Fibroblast of the conjunctiva (primary cell): ENCODE data around the gene BRD9.
A peak's percentile ranks its signal among the peaks of the same experiment; 100 is the strongest.
"Not testable (repeated sequence)": the region's sequence is repeated elsewhere in the genome, so short reads cannot be mapped to it uniquely, and the experiment has no call there.

Experiments
- DNase-seq: peaks from one replicate; pipeline ENCODE4 v3.0.0-alpha.2; 2010; ENCODE audit warnings: low read depth

Gene BRD9

GRCh38 chr5:892394-893136 lies at the start of gene BRD9, which contains the start of gene TRIP13:
Gene BRD9 (minus strand): TSS chr5:892801. CDS start chr5:892657, 144 bp downstream.
Gene TRIP13 (plus strand): TSS chr5:892884. CDS start chr5:892999, 115 bp downstream.
- DNase-seq: peak; percentile 22

GRCh38 chr5:940741-941140 lies 48.1 kb upstream of the BRD9 start:
- not testable (repeated sequence) for DNase-seq

- DNase-seq: no peak
Observed at GRCh38 chr5:939368-939767, 46.8 kb upstream of the BRD9 start.

GRCh38 chr5:937151-937924 lies 44.7 kb upstream of the BRD9 start:
- DNase-seq: no peak

- DNase-seq: no peak
Observed at GRCh38 chr5:936149-937144, 43.8 kb upstream of the BRD9 start.

- DNase-seq: no peak
Observed at GRCh38 chr5:935510-936084, 43.0 kb upstream of the BRD9 start.

GRCh38 chr5:934381-934967 lies 41.9 kb upstream of the BRD9 start:
- not testable (repeated sequence) for DNase-seq

GRCh38 chr5:933951-934350 lies 41.4 kb upstream of the BRD9 start:
- not testable (repeated sequence) for DNase-seq

- no peak for DNase-seq
Observed at GRCh38 chr5:933251-933861, 40.8 kb upstream of the BRD9 start.

GRCh38 chr5:932628-933250 lies 40.1 kb upstream of the BRD9 start:
- no peak for DNase-seq

- DNase-seq: no peak
Observed at GRCh38 chr5:932151-932627, 39.6 kb upstream of the BRD9 start.

GRCh38 chr5:931570-932145 lies 39.1 kb upstream of the BRD9 start:
- no peak for DNase-seq

- no peak for DNase-seq
Observed at GRCh38 chr5:930866-931265, 38.3 kb upstream of the BRD9 start.

GRCh38 chr5:929596-929995 lies 37.0 kb upstream of the BRD9 start:
- DNase-seq: no peak

GRCh38 chr5:929182-929581 lies 36.6 kb upstream of the BRD9 start:
- not testable (repeated sequence) for DNase-seq

GRCh38 chr5:927172-928015 lies 34.8 kb upstream of the BRD9 start:
- DNase-seq: no peak

- DNase-seq: no peak
Observed at GRCh38 chr5:926417-927171, 34.0 kb upstream of the BRD9 start.

- DNase-seq: peak; percentile 40
Observed at GRCh38 chr5:923281-923873, 30.8 kb upstream of the BRD9 start.
